A549 (cell line): ENCODE data around the gene ICOSLG. TPM values are rescaled to one million over a fixed set of nuclear protein-coding genes. Genes with fewer than 3 reads are reported as not detected.
"Not testable (repeated sequence)": the region's sequence is repeated elsewhere in the genome, so short reads cannot be mapped to it uniquely, and the experiment has no call there.

Source experiments
- ATAC-seq, 2 experiments: fragments of 200-7000 bp in 1 of 2; fragments of >200 bp in 1 of 2; cut with Nextera tagmentation in 1 of 2; cut with Tn5 transposase in 1 of 2; 3 replicates each; pipeline versions ENCODE4 v1.8.0 to v1.9.1; 2018 to 2020; ENCODE audit warnings: mild to moderate bottlenecking in 1 of 2, moderate library complexity in 1 of 2
- CTCF ChIA-PET: fragments of 300-600 bp; sonication (Branson Sonifier 250); formaldehyde crosslinking; extraction: SDS; loops from one replicate; lab custom pipeline; 2021; ENCODE audit warnings: antibody characterized with exemption, inconsistent platforms; lab: Yijun Ruan, JAX
- POLR2A ChIA-PET: fragments of 350-600 bp; formaldehyde crosslinking; extraction: SDS; loops from one replicate; lab custom pipeline; 2021; ENCODE audit warnings: antibody characterized with exemption, inconsistent platforms; lab: Yijun Ruan, JAX
- DNase-seq, 2 experiments: peaks; one replicate each; pipeline versions ENCODE4 v3.0.0 to v3.0.0-alpha.2; 2011 to 2016; ENCODE audit warnings: low read depth in 1 of 2, low spot score in 1 of 2
- FAIRE-seq: peaks from 2 replicates; lab custom pipeline; 2011; peaks lifted over from hg19 to GRCh38; lab: Jason Lieb, UNC
- H3K27ac ChIP-seq, 2 experiments: fragments of >200 bp; sonication (Bioruptor Twin); formaldehyde crosslinking; 3 replicates each; pipeline ENCODE4 v1.5.1; 2016 to 2017
- H3K4me1 ChIP-seq: fragments of >200 bp; sonication (Bioruptor Twin); formaldehyde crosslinking; 3 replicates; pipeline ENCODE4 v1.6.1; 2016
- H3K4me2 ChIP-seq: fragments of >200 bp; sonication (Bioruptor Twin); formaldehyde crosslinking; 3 replicates; pipeline ENCODE4 v1.6.1; 2016
- H3K4me3 ChIP-seq: fragments of >200 bp; sonication (Bioruptor Twin); formaldehyde crosslinking; 3 replicates; pipeline ENCODE4 v1.5.1; 2016
- H3K9me3 ChIP-seq: fragments of >200 bp; sonication (Bioruptor Twin); formaldehyde crosslinking; 3 replicates; pipeline ENCODE4 v1.6.1; 2016
- WGBS: methylation state at CpG from one replicate; pipeline ENCODE4 v1.1.6; 2017; ENCODE audit errors: missing lambda C conversion rate; 5-methylcytosine and 5-hydroxymethylcytosine counted together
- polyA plus RNA-seq, 4 experiments: library from polyadenylated mRNA; depleted of rRNA in 3 of 4; stranded (reverse); fragments of >200 nt; fragmentation: RNase III in 1 of 4; extraction: RNeasy Plus Mini Kit Qiagen cat#74134 plus additional on column Dnase treatment in 1 of 4; gene quantifications; 2 replicates in 3 of 4; 3 replicates in 1 of 4; pipeline ENCODE4 v1.2.3, GENCODE V29; 2011 to 2017
- small RNA-seq, 6 experiments: library from RNA; depleted of rRNA; stranded (forward); fragments of <200 nt; gene quantifications; one replicate each; pipeline ENCODE3, GENCODE V24; 2012

Gene ICOSLG
- polyA plus RNA-seq, 2 of the 4 experiments (the other 2 are of a cell fraction): 0.32 to 0.79 TPM

GRCh38 chr21:44193108-44193507 lies 47.6 kb downstream of the ICOSLG start:
- H3K27ac ChIP-seq, H3K9me3 ChIP-seq, H3K4me2 ChIP-seq, H3K4me3 ChIP-seq, CTCF ChIA-PET, FAIRE-seq, DNase-seq, POLR2A ChIA-PET, H3K4me1 ChIP-seq: not testable (repeated sequence)
- peak; percentile 28 to 50; a peak in 2 of 6 replicates for ATAC-seq
- 37% methylated on average over 2 of the region's 5 CpGs for WGBS

- H3K9me3 ChIP-seq, ATAC-seq, DNase-seq, H3K27ac ChIP-seq, FAIRE-seq, H3K4me2 ChIP-seq, H3K4me3 ChIP-seq, POLR2A ChIA-PET, H3K4me1 ChIP-seq, CTCF ChIA-PET: not testable (repeated sequence)
- 57% methylated on average over 4 of the region's 12 CpGs for WGBS
These were observed 50.1 kb downstream of the ICOSLG start for GRCh38 chr21:44190349-44191271.

GRCh38 chr21:44184862-44185261 lies 55.9 kb downstream of the ICOSLG start:
- H3K4me2 ChIP-seq, FAIRE-seq, POLR2A ChIA-PET, DNase-seq, H3K27ac ChIP-seq, H3K4me1 ChIP-seq, ATAC-seq, CTCF ChIA-PET, H3K9me3 ChIP-seq, H3K4me3 ChIP-seq: not testable (repeated sequence)
- WGBS: no CpG with 5 or more reads among the region's 7 CpGs

- no CpG with 5 or more reads among the region's 8 CpGs for WGBS
- H3K9me3 ChIP-seq, H3K27ac ChIP-seq, H3K4me2 ChIP-seq, ATAC-seq, DNase-seq, CTCF ChIA-PET, FAIRE-seq, H3K4me3 ChIP-seq, H3K4me1 ChIP-seq, POLR2A ChIA-PET: not testable (repeated sequence)
These were observed 58.5 kb downstream of the ICOSLG start for GRCh38 chr21:44182202-44182601.

GRCh38 chr21:44181506-44181905 lies 59.2 kb downstream of the ICOSLG start:
- H3K4me2 ChIP-seq, H3K4me1 ChIP-seq, H3K4me3 ChIP-seq, H3K27ac ChIP-seq, FAIRE-seq, CTCF ChIA-PET, H3K9me3 ChIP-seq, ATAC-seq, DNase-seq, POLR2A ChIA-PET: not testable (repeated sequence)
- WGBS: no CpG with 5 or more reads among the region's 4 CpGs

GRCh38 chr21:44176127-44176526 lies 64.6 kb downstream of the ICOSLG start:
- CTCF ChIA-PET, H3K4me2 ChIP-seq, H3K9me3 ChIP-seq, POLR2A ChIA-PET, DNase-seq, H3K4me3 ChIP-seq, ATAC-seq, FAIRE-seq, H3K27ac ChIP-seq, H3K4me1 ChIP-seq: not testable (repeated sequence)
- no CpG with 5 or more reads among the region's 14 CpGs for WGBS

GRCh38 chr21:44175189-44175588 lies 65.6 kb downstream of the ICOSLG start:
- POLR2A ChIA-PET, H3K4me2 ChIP-seq, DNase-seq, H3K9me3 ChIP-seq, H3K4me1 ChIP-seq, H3K27ac ChIP-seq, FAIRE-seq, CTCF ChIA-PET, H3K4me3 ChIP-seq, ATAC-seq: not testable (repeated sequence)
- WGBS: no CpG with 5 or more reads among the region's 17 CpGs

Small RNA genes within 50 kb of the gene (small RNA-seq; reads per million reads assigned to genes)
- 0 reads per million in 6 experiments for gene AP001059.3

Other genes starting within 250 kb of the ICOSLG start
- gene TRAPPC10, start 228.6 kb downstream of the ICOSLG start, polyA plus RNA-seq (2011; rRNA removed): 27.7 and 32.3 TPM in 2 replicates
- gene TRAPPC10, start 228.6 kb downstream of the ICOSLG start, polyA plus RNA-seq (2017; fragmentation: RNase III; extraction: RNeasy Plus Mini Kit Qiagen cat#74134 plus additional on column Dnase treatment): 11.6 to 12.3 TPM (median 11.8 TPM) in 3 replicates
- 3.0 and 5.8 TPM in 2 replicates for gene PWP2, start 133.5 kb downstream of the ICOSLG start, polyA plus RNA-seq (2011; rRNA removed)
- 8.7 to 10.7 TPM (median 9.8 TPM) in 3 replicates for gene PWP2, start 133.5 kb downstream of the ICOSLG start, polyA plus RNA-seq (2017; fragmentation: RNase III; extraction: RNeasy Plus Mini Kit Qiagen cat#74134 plus additional on column Dnase treatment)
- gene GATD3, start 107.3 kb downstream of the ICOSLG start, polyA plus RNA-seq (2011; rRNA removed): 6.8 and 7.0 TPM in 2 replicates
- 6.1 to 7.9 TPM (median 7.3 TPM) in 3 replicates for gene GATD3, start 107.3 kb downstream of the ICOSLG start, polyA plus RNA-seq (2017; fragmentation: RNase III; extraction: RNeasy Plus Mini Kit Qiagen cat#74134 plus additional on column Dnase treatment)
- gene DNMT3L, start 21.0 kb upstream of the ICOSLG start, polyA plus RNA-seq (2011; rRNA removed): not detected in 2 replicates
- 0.09 TPM in 1 of 3 replicates, not detected in the others for gene DNMT3L, start 21.0 kb upstream of the ICOSLG start, polyA plus RNA-seq (2017; fragmentation: RNase III; extraction: RNeasy Plus Mini Kit Qiagen cat#74134 plus additional on column Dnase treatment)
- gene AIRE, start 44.9 kb upstream of the ICOSLG start, polyA plus RNA-seq (2011; rRNA removed): not detected in 2 replicates
- gene AIRE, start 44.9 kb upstream of the ICOSLG start, polyA plus RNA-seq (2017; fragmentation: RNase III; extraction: RNeasy Plus Mini Kit Qiagen cat#74134 plus additional on column Dnase treatment): not detected in 3 replicates
- gene PFKL, start 59.1 kb upstream of the ICOSLG start, polyA plus RNA-seq (2011; rRNA removed): 21.6 and 23.2 TPM in 2 replicates
- gene PFKL, start 59.1 kb upstream of the ICOSLG start, polyA plus RNA-seq (2017; fragmentation: RNase III; extraction: RNeasy Plus Mini Kit Qiagen cat#74134 plus additional on column Dnase treatment): 33.3 to 42.4 TPM (median 38.7 TPM) in 3 replicates
- gene CFAP410, start 98.4 kb upstream of the ICOSLG start, polyA plus RNA-seq (2011; rRNA removed): 3.2 and 3.4 TPM in 2 replicates
- 5.8 to 8.1 TPM (median 7.1 TPM) in 3 replicates for gene CFAP410, start 98.4 kb upstream of the ICOSLG start, polyA plus RNA-seq (2017; fragmentation: RNase III; extraction: RNeasy Plus Mini Kit Qiagen cat#74134 plus additional on column Dnase treatment)
- gene TRPM2, start 112.7 kb upstream of the ICOSLG start, polyA plus RNA-seq (2011; rRNA removed): 2.9 and 3.2 TPM in 2 replicates
- 5.1 to 7.2 TPM (median 5.5 TPM) in 3 replicates for gene TRPM2, start 112.7 kb upstream of the ICOSLG start, polyA plus RNA-seq (2017; fragmentation: RNase III; extraction: RNeasy Plus Mini Kit Qiagen cat#74134 plus additional on column Dnase treatment)
- 0.59 and 0.66 TPM in 2 replicates for gene LRRC3, start 214.6 kb upstream of the ICOSLG start, polyA plus RNA-seq (2011; rRNA removed)
- 0.96 to 1.1 TPM (median 1.1 TPM) in 3 replicates for gene LRRC3, start 214.6 kb upstream of the ICOSLG start, polyA plus RNA-seq (2017; fragmentation: RNase III; extraction: RNeasy Plus Mini Kit Qiagen cat#74134 plus additional on column Dnase treatment)